Esophagus squamous epithelium (tissue), 5 donors: ENCODE results near the gene CAMLG. TPM values are rescaled to one million over a fixed set of nuclear protein-coding genes. Genes with fewer than 3 reads are reported as not detected.

Experiments used
- DNase-seq: peaks from one replicate; lab custom pipeline; 2025; lab: John Stamatoyannopoulos, UW
- H3K27ac ChIP-seq, 4 donors: fragments of 200-600 bp; sonication (generic); one replicate each; pipeline ENCODE4 v1.5.1; 2016 to 2019; ENCODE audit warnings: mild to moderate bottlenecking in 1 of 4
- H3K27me3 ChIP-seq, 4 donors: fragments of 200-600 bp; sonication (generic); 1 replicate in 3 of 4; 2 replicates in 1 of 4; pipeline versions ENCODE4 v1.5.1 to v1.6.0; 2017 to 2021; ENCODE audit warnings: antibody characterized with exemption in 1 of 4
- H3K36me3 ChIP-seq, 3 donors: fragments of 200-600 bp; sonication (generic); one replicate each; pipeline ENCODE4 v1.5.1; 2016 to 2019
- H3K4me1 ChIP-seq, 3 donors: fragments of 200-600 bp; sonication (generic); one replicate each; pipeline ENCODE4 v1.5.1; 2017 to 2019
- H3K4me3 ChIP-seq, 4 donors: fragments of 200-600 bp; sonication (generic); 1 replicate in 3 of 4; 2 replicates in 1 of 4; pipeline ENCODE4 v1.5.1; 2016 to 2019; ENCODE audit warnings: mild to moderate bottlenecking in 2 of 4, moderate library complexity in 1 of 4
- H3K9me3 ChIP-seq, 3 donors: fragments of 200-600 bp; sonication (generic); one replicate each; pipeline ENCODE4 v1.5.1; 2016 to 2019
- POLR2A ChIP-seq, 4 donors: fragments of 450-650 bp; IDR thresholded peaks; one replicate each; pipeline ENCODE4 v1.6.1; 2017; ENCODE audit warnings: antibody characterized with exemption in 4 of 4, mild to moderate bottlenecking in 4 of 4, moderate library complexity in 3 of 4
- WGBS, 2 donors: methylation state at CpG; one replicate each; pipeline ENCODE4 v1.1.5; 2018; 5-methylcytosine and 5-hydroxymethylcytosine counted together
- intact Hi-C: fragments of 100-400 bp; cut with DNase I; formaldehyde crosslinking; loops from one replicate; pipeline ENCODE4 v1.15.0; 2022
- total RNA-seq, 4 donors: library from RNA; depleted of rRNA; stranded (reverse); fragments of >200 nt; gene quantifications; one replicate each; pipeline ENCODE4 v1.1.0, GENCODE V29; 2016
- TF ChIP-seq, protein P1 (sequence below), 6 experiments: fragments of 450-650 bp in 4 of 6; fragments of 200-600 bp in 2 of 6; sonication (generic) in 2 of 6; IDR thresholded peaks; one replicate each; pipeline ENCODE4 v1.5.1; 2016 to 2019; ENCODE audit warnings: antibody characterized with exemption in 6 of 6, mild to moderate bottlenecking in 4 of 6, moderate library complexity in 4 of 6
- donor health status: DM: yes; HTN: yes; CAD: no.

CAMLG gene
- total RNA-seq, 4 donors from 2014 or later: 9.4 to 31.7 (median 18.0) TPM

GRCh38 chr5:134736173-134736812 lies 2.1 kb upstream of the CAMLG start:
- H3K36me3 ChIP-seq: peaks cover 0 to 3% (median 0%) of the 10 kb centered on the region in 3 donors
- TF ChIP-seq POLR2A (IDR thresholded peaks at IDR 0.05): no peak
- TF ChIP-seq, protein P1, sequence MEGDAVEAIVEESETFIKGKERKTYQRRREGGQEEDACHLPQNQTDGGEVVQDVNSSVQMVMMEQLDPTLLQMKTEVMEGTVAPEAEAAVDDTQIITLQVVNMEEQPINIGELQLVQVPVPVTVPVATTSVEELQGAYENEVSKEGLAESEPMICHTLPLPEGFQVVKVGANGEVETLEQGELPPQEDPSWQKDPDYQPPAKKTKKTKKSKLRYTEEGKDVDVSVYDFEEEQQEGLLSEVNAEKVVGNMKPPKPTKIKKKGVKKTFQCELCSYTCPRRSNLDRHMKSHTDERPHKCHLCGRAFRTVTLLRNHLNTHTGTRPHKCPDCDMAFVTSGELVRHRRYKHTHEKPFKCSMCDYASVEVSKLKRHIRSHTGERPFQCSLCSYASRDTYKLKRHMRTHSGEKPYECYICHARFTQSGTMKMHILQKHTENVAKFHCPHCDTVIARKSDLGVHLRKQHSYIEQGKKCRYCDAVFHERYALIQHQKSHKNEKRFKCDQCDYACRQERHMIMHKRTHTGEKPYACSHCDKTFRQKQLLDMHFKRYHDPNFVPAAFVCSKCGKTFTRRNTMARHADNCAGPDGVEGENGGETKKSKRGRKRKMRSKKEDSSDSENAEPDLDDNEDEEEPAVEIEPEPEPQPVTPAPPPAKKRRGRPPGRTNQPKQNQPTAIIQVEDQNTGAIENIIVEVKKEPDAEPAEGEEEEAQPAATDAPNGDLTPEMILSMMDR (IDR thresholded peaks at IDR 0.05): no peak
- no peak for DNase-seq
- intact Hi-C loops: no loop called here
- H3K4me1 ChIP-seq: peaks cover 0 to 46% (median 7%) of the 10 kb centered on the region in 3 donors
- H3K27me3 ChIP-seq: no peaks in the 10 kb centered on the region
- H3K9me3 ChIP-seq: no peaks in the 10 kb centered on the region
- no peak overlapping the region for H3K4me3 ChIP-seq
- no peak overlapping the region for H3K27ac ChIP-seq
- 46 to 50% methylated on average over 2 of the region's 2 CpGs for WGBS, 2 donors

- intact Hi-C loops: no loop called here
- 2% methylated on average over 21 of the region's 21 CpGs for WGBS, 2 donors
- Histone ChIP-seq H3K9me3 (no peaks in the 10 kb centered on the region), H3K27me3 (no peaks in the 10 kb centered on the region), H3K4me1 (peaks cover 0 to 47% (median 7%) of the 10 kb centered on the region in 3 donors), H3K36me3 (peaks cover 0 to 27% (median 3%) of the 10 kb centered on the region in 3 donors), H3K4me3 (peak overlapping the region; percentile 71 to 93 (median 86)), H3K27ac (peak overlapping the region; percentile 94 to 98 (median 96))
- no peak for TF ChIP-seq POLR2A (IDR thresholded peaks at IDR 0.05)
- TF ChIP-seq, protein P1 (IDR thresholded peaks at IDR 0.05): peak in 2 of 6 experiments; percentile 17 to 23
- DNase-seq: no peak
These were observed 764 bp downstream of the CAMLG start for GRCh38 chr5:134738963-134739661.

- intact Hi-C loops: no loop called here
- 88 to 90% methylated on average over 9 to 11 of the region's 11 CpGs for WGBS, 2 donors
These were observed 2.7 kb downstream of the CAMLG start for GRCh38 chr5:134741052-134741451.

GRCh38 chr5:134742134-134742533 lies 3.8 kb downstream of the CAMLG start:
- DNase-seq: no peak
- TF ChIP-seq POLR2A (IDR thresholded peaks at IDR 0.05): no peak
- TF ChIP-seq, protein P1 (IDR thresholded peaks at IDR 0.05): no peak
- no peak overlapping the region for H3K27ac ChIP-seq
- peaks cover 0 to 42% (median 7%) of the 10 kb centered on the region in 3 donors for H3K4me1 ChIP-seq
- intact Hi-C loops: no loop called here
- no peak overlapping the region for H3K4me3 ChIP-seq
- H3K36me3 ChIP-seq: peaks cover 0 to 47% (median 5%) of the 10 kb centered on the region in 3 donors
- 89 to 91% methylated on average over 2 of the region's 2 CpGs for WGBS, 2 donors
- no peaks in the 10 kb centered on the region for H3K27me3 ChIP-seq
- no peaks in the 10 kb centered on the region for H3K9me3 ChIP-seq

More at GRCh38 chr5:134741052-134741451, 2.7 kb downstream of the CAMLG start:
- Histone ChIP-seq H3K9me3 (no peaks in the 10 kb centered on the region), H3K27me3 (no peaks in the 10 kb centered on the region), H3K4me1 (peaks cover 0 to 47% (median 7%) of the 10 kb centered on the region in 3 donors), H3K27ac (no peak overlapping the region), H3K36me3 (peaks cover 0 to 41% (median 5%) of the 10 kb centered on the region in 3 donors), H3K4me3 (no peak overlapping the region)
- no peak for DNase-seq
- TF ChIP-seq POLR2A (IDR thresholded peaks at IDR 0.05): no peak
- TF ChIP-seq, protein P1 (IDR thresholded peaks at IDR 0.05): no peak

DNA sequence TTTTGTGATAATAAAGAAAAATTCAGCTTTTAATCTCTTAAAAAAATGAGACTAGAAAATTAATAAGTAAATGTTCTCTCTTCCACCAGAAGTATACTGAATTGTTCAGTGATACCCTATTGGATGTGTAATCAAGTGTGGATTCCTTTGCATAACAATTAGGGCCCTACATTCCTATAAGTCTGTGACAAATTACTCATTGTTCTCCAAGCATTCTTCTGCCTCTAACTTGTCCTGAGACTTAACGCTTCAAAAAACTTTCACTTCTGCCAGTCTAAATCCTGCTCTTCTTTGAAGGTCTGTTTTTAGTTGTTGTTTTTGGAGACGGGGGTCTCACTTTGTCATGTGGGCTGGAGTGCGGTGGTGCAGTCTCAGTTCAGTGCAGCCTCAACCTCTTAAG lies 11.1 kb downstream of the CAMLG start:
- H3K4me1 ChIP-seq: no peaks in the 10 kb centered on the region
- no peak for DNase-seq
- TF ChIP-seq POLR2A (IDR thresholded peaks at IDR 0.05): no peak
- TF ChIP-seq, protein P1 (IDR thresholded peaks at IDR 0.05): no peak
- H3K36me3 ChIP-seq: peaks cover 0 to 55% (median 6%) of the 10 kb centered on the region in 3 donors
- 79 to 100% methylated on average over 3 of the region's 3 CpGs for WGBS, 2 donors
- intact Hi-C loops: no loop called here
- H3K4me3 ChIP-seq: no peak overlapping the region
- H3K27me3 ChIP-seq: no peaks in the 10 kb centered on the region
- no peak overlapping the region for H3K27ac ChIP-seq
- H3K9me3 ChIP-seq: no peaks in the 10 kb centered on the region
